ENCODE measurements around the gene TUBGCP4. TPM values are rescaled to one million over a fixed set of nuclear protein-coding genes. Genes with fewer than 3 reads are reported as not detected.
A peak's percentile ranks its signal among the peaks of the same experiment; 100 is the strongest.

Gene TUBGCP4
- total RNA-seq, 2 donors from 2014 or later = 18.8 to 36.0 TPM

GRCh38 chr15:43361313-43361903 lies 9.5 kb upstream of the TUBGCP4 start:
- Histone ChIP-seq H3K9me3 (peaks cover 39% of the 10 kb centered on the region), H3K36me3 (peaks cover 58% of the 10 kb centered on the region), H3K4me1 (ENCODE audit: control insufficient read depth in 1 of 2, low read depth in 2 of 2) (no peaks in the 10 kb centered on the region), H3K4me3 (no peak overlapping the region), H3K27ac (no peak overlapping the region), H3K27me3 (replicated peaks; ENCODE audit: insufficient read depth) (no peaks in the 10 kb centered on the region)
- DNase-seq (ENCODE audit: low spot score) (no peak), ATAC-seq (ENCODE audit: insufficient number of reproducible peaks, low FRiP score, low read depth) (no peak)
- TF ChIP-seq CTCF (IDR thresholded peaks at IDR 0.05) = no peak

- no peaks in the 10 kb centered on the region for H3K9me3 ChIP-seq
- H3K4me1 ChIP-seq (ENCODE audit: control insufficient read depth in 1 of 2, low read depth in 2 of 2) = peaks cover 14 to 39% of the 10 kb centered on the region in 2 donors
- peak overlapping the region; percentile 87 for H3K4me3 ChIP-seq
- no peak for TF ChIP-seq CTCF (IDR thresholded peaks at IDR 0.05)
- H3K27me3 ChIP-seq (replicated peaks; ENCODE audit: insufficient read depth) = no peaks in the 10 kb centered on the region
- DNase-seq (ENCODE audit: low spot score) = no peak
- peak; percentile 61 for ATAC-seq (ENCODE audit: insufficient number of reproducible peaks, low FRiP score, low read depth)
- peak overlapping the region; percentile 16 to 37 for H3K27ac ChIP-seq
- H3K36me3 ChIP-seq = peaks cover 4% of the 10 kb centered on the region
Measured at GRCh38 chr15:43370310-43370974, 459 bp upstream of the TUBGCP4 start.

GRCh38 chr15:43376017-43376705 lies 5.3 kb downstream of the TUBGCP4 start:
- H3K36me3 ChIP-seq = no peaks in the 10 kb centered on the region
- peaks cover 6 to 14% of the 10 kb centered on the region in 2 donors for H3K4me1 ChIP-seq (ENCODE audit: control insufficient read depth in 1 of 2, low read depth in 2 of 2)
- H3K27me3 ChIP-seq (replicated peaks; ENCODE audit: insufficient read depth) = no peaks in the 10 kb centered on the region
- DNase-seq (ENCODE audit: low spot score) (no peak), ATAC-seq (ENCODE audit: insufficient number of reproducible peaks, low FRiP score, low read depth) (no peak)
- peak; percentile 58 for TF ChIP-seq CTCF (IDR thresholded peaks at IDR 0.05)
- no peak overlapping the region for H3K27ac ChIP-seq
- H3K4me3 ChIP-seq = no peak overlapping the region
- H3K9me3 ChIP-seq = no peaks in the 10 kb centered on the region

- Histone ChIP-seq H3K4me1 (ENCODE audit: control insufficient read depth in 1 of 2, low read depth in 2 of 2) (no peaks in the 10 kb centered on the region), H3K36me3 (peaks cover 4% of the 10 kb centered on the region), H3K27ac (no peak overlapping the region), H3K4me3 (no peak overlapping the region), H3K27me3 (replicated peaks; ENCODE audit: insufficient read depth) (no peaks in the 10 kb centered on the region), H3K9me3 (no peaks in the 10 kb centered on the region)
- ATAC-seq (ENCODE audit: insufficient number of reproducible peaks, low FRiP score, low read depth) (no peak), DNase-seq (ENCODE audit: low spot score) (no peak)
- no peak for TF ChIP-seq CTCF (IDR thresholded peaks at IDR 0.05)
Measured at GRCh38 chr15:43378601-43379000, 7.7 kb downstream of the TUBGCP4 start.

GRCh38 chr15:43382310-43382709 lies 11.4 kb downstream of the TUBGCP4 start:
- Histone ChIP-seq H3K4me1 (ENCODE audit: control insufficient read depth in 1 of 2, low read depth in 2 of 2) (no peaks in the 10 kb centered on the region), H3K27me3 (replicated peaks; ENCODE audit: insufficient read depth) (no peaks in the 10 kb centered on the region), H3K9me3 (no peaks in the 10 kb centered on the region), H3K4me3 (no peak overlapping the region), H3K27ac (no peak overlapping the region), H3K36me3 (peaks cover 31% of the 10 kb centered on the region)
- DNase-seq (ENCODE audit: low spot score) (no peak), ATAC-seq (ENCODE audit: insufficient number of reproducible peaks, low FRiP score, low read depth) (no peak)
- no peak for TF ChIP-seq CTCF (IDR thresholded peaks at IDR 0.05)

All from thoracic aorta (tissue), 2 donors.